H9 (cell line): ENCODE data around the gene KAZN. TPM values are rescaled to one million over a fixed set of nuclear protein-coding genes. Genes with fewer than 3 reads are reported as not detected.

ENCODE experiments used
- DNase-seq: peaks from one replicate; pipeline ENCODE4 v3.0.0-alpha.2; 2017
- H2AFZ ChIP-seq: one replicate; pipeline ENCODE4 v1.6.1; 2013; ENCODE audit warnings: mild to moderate bottlenecking, low read length, control low read depth, moderate library complexity
- H2AK5ac ChIP-seq: 2 replicates; pipeline ENCODE4 v1.6.1; 2013; ENCODE audit warnings: low read length, control low read depth, mixed read lengths; ENCODE audit not compliant: insufficient read length
- H2BK120ac ChIP-seq: one replicate; pipeline ENCODE4 v1.6.1; 2013; ENCODE audit warnings: low read depth, mild to moderate bottlenecking, low read length, control low read depth, inconsistent platforms; ENCODE audit not compliant: poor library complexity, severe bottlenecking
- H2BK12ac ChIP-seq: 2 replicates; pipeline ENCODE4 v1.6.1; 2013; ENCODE audit warnings: low read length, control low read depth, mixed read lengths, low read depth; ENCODE audit not compliant: insufficient read length
- H2BK15ac ChIP-seq: 2 replicates; pipeline ENCODE4 v1.6.1; 2013; ENCODE audit warnings: low read depth, low read length, control low read depth
- H2BK20ac ChIP-seq: one replicate; pipeline ENCODE4 v1.6.1; 2013; ENCODE audit warnings: low read depth, mild to moderate bottlenecking, low read length, control low read depth, inconsistent platforms; ENCODE audit not compliant: poor library complexity, severe bottlenecking
- H2BK5ac ChIP-seq: 2 replicates; pipeline ENCODE4 v1.6.1; 2013; ENCODE audit warnings: low read length, control low read depth, mixed read lengths; ENCODE audit not compliant: insufficient read length
- H3K14ac ChIP-seq: 2 replicates; pipeline ENCODE4 v1.6.1; 2013; ENCODE audit warnings: low read length, control low read depth; ENCODE audit not compliant: insufficient read depth
- H3K18ac ChIP-seq: 2 replicates; pipeline ENCODE4 v1.6.1; 2013; ENCODE audit warnings: low read depth, mild to moderate bottlenecking, mixed read lengths, low read length, control low read depth; ENCODE audit not compliant: insufficient read length
- H3K23ac ChIP-seq: 2 replicates; pipeline ENCODE4 v1.6.1; 2013; ENCODE audit warnings: low read length, control low read depth, mixed read lengths, low read depth; ENCODE audit not compliant: insufficient read length
- H3K23me2 ChIP-seq: 2 replicates; pipeline ENCODE4 v1.6.1; 2013; ENCODE audit warnings: low read depth, mild to moderate bottlenecking, mixed read lengths, low read length, control low read depth; ENCODE audit not compliant: insufficient read length, poor library complexity, severe bottlenecking
- H3K27ac ChIP-seq: 2 replicates; pipeline ENCODE4 v1.5.1; 2013; ENCODE audit warnings: low read length, control low read depth, mixed read lengths, low read depth; ENCODE audit not compliant: insufficient read length
- H3K27me3 ChIP-seq: 2 replicates; pipeline ENCODE4 v1.6.1; 2013; ENCODE audit warnings: low read length, control low read depth, inconsistent platforms; ENCODE audit not compliant: insufficient read depth
- H3K4ac ChIP-seq: 2 replicates; pipeline ENCODE4 v1.6.1; 2013; ENCODE audit warnings: low read depth, mild to moderate bottlenecking, control low read depth, inconsistent platforms, low read length, moderate library complexity
- H3K4me1 ChIP-seq: 2 replicates; pipeline ENCODE4 v1.6.1; 2013; ENCODE audit warnings: low read length, control low read depth, inconsistent platforms; ENCODE audit not compliant: insufficient read depth
- H3K4me2 ChIP-seq: 2 replicates; pipeline ENCODE4 v1.6.1; 2013; ENCODE audit warnings: low read length, control low read depth, mixed read lengths; ENCODE audit not compliant: insufficient read length, insufficient read depth
- H3K56ac ChIP-seq: 2 replicates; pipeline ENCODE4 v1.6.1; 2013; ENCODE audit warnings: low read depth, mild to moderate bottlenecking, mixed read lengths, low read length, control low read depth; ENCODE audit not compliant: insufficient read length
- H3K79me1 ChIP-seq: 2 replicates; pipeline ENCODE4 v1.6.1; 2013; ENCODE audit warnings: low read depth, mild to moderate bottlenecking, moderate library complexity, low read length, control low read depth, inconsistent platforms; ENCODE audit not compliant: insufficient read depth, poor library complexity, severe bottlenecking
- H3K79me2 ChIP-seq: 2 replicates; pipeline ENCODE4 v1.6.1; 2013; ENCODE audit warnings: low read length, control low read depth, inconsistent platforms; ENCODE audit not compliant: insufficient read depth
- H3K9ac ChIP-seq: 2 replicates; pipeline ENCODE4 v1.6.1; 2013; ENCODE audit warnings: low read length, control low read depth, mixed read lengths; ENCODE audit not compliant: insufficient read length; ENCODE audit errors: extremely low read depth
- H3K9me3 ChIP-seq: one replicate; pipeline ENCODE4 v1.6.1; 2013; ENCODE audit warnings: low read depth, low read length, inconsistent platforms; ENCODE audit not compliant: control insufficient read depth
- H3T11ph ChIP-seq: one replicate; pipeline ENCODE4 v1.6.1; 2013; ENCODE audit warnings: mild to moderate bottlenecking, low read length, control low read depth, inconsistent platforms
- H4K20me1 ChIP-seq: one replicate; pipeline ENCODE4 v1.6.1; 2013; ENCODE audit not compliant: control insufficient read depth, insufficient read length, insufficient read depth
- H4K5ac ChIP-seq: 2 replicates; pipeline ENCODE4 v1.6.1; 2013; ENCODE audit warnings: low read depth, mild to moderate bottlenecking, mixed read lengths, low read length, control low read depth; ENCODE audit not compliant: insufficient read length
- H4K8ac ChIP-seq: replicated peaks from 2 replicates; pipeline ENCODE4 v1.6.1; 2013; ENCODE audit warnings: low read length, control low read depth, mixed read lengths, low read depth; ENCODE audit not compliant: insufficient read length
- H4K91ac ChIP-seq: 2 replicates; pipeline ENCODE4 v1.6.1; 2013; ENCODE audit warnings: low read depth, mild to moderate bottlenecking, moderate library complexity, mixed read lengths, low read length, control low read depth; ENCODE audit not compliant: insufficient read length
- H3K27ac Mint-ChIP-seq, 3 experiments: 2 replicates in 2 of 3; 3 replicates in 1 of 3; pipeline ENCODE4 v1.8.0; 2020 to 2021; ENCODE audit warnings: mixed read lengths in 3 of 3, mild to moderate bottlenecking in 1 of 3, moderate library complexity in 1 of 3
- H3K27me3 Mint-ChIP-seq: 2 replicates; pipeline ENCODE4 v1.8.0; 2021; ENCODE audit warnings: low read depth, mild to moderate bottlenecking, moderate library complexity, mixed read lengths
- H3K36me3 Mint-ChIP-seq, 3 experiments: 2 replicates in 2 of 3; 3 replicates in 1 of 3; pipeline ENCODE4 v1.8.0; 2020 to 2021; ENCODE audit warnings: low read depth in 3 of 3, mixed read lengths in 3 of 3; ENCODE audit not compliant: insufficient read depth in 1 of 3
- H3K4me1 Mint-ChIP-seq, 2 experiments: 2 replicates each; pipeline ENCODE4 v1.8.0; 2020; ENCODE audit warnings: mixed read lengths in 2 of 2
- H3K4me3 Mint-ChIP-seq, 2 experiments: 2 replicates in 1 of 2; 3 replicates in 1 of 2; pipeline ENCODE4 v1.8.0; 2020 to 2021; ENCODE audit warnings: mild to moderate bottlenecking in 2 of 2, mixed read lengths in 2 of 2, moderate library complexity in 1 of 2
- H3K9me3 Mint-ChIP-seq, 2 experiments: 2 replicates in 1 of 2; 3 replicates in 1 of 2; pipeline ENCODE4 v1.8.0; 2020; ENCODE audit warnings: mild to moderate bottlenecking in 2 of 2, mixed read lengths in 2 of 2, moderate library complexity in 1 of 2
- CTCF ChIP-seq: fragments of 200-600 bp; sonication (generic); conservative IDR thresholded peaks from 3 replicates; pipeline ENCODE4 v1.8.0; 2021; ENCODE audit warnings: antibody characterized with exemption, mild to moderate bottlenecking
- WGBS: extraction: QIAGEN DNeasy Blood & Tissue Kit; methylation state at CpG from one replicate; pipeline ENCODE4 v1.1.7; 2013; ENCODE audit warnings: missing lambda C conversion rate, low lambda C conversion rate, mixed read lengths; ENCODE audit not compliant: insufficient read length; ENCODE audit errors: extremely low coverage; 5-methylcytosine and 5-hydroxymethylcytosine counted together
- total RNA-seq: library from RNA; stranded (reverse); gene quantifications from 2 replicates; pipeline ENCODE4 v1.2.1, GENCODE V29; 2021

The KAZN gene
- total RNA-seq, 1 experiment from 2014 or later = 7.6 TPM

GRCh38 chr1:14627608-14628489 is 29.4 kb downstream of the KAZN start:
- Histone ChIP-seq H4K20me1 (no peaks in the 10 kb centered on the region), H3K23ac (no peak overlapping the region), H3K79me1 (no peaks in the 10 kb centered on the region), H3K18ac (no peak overlapping the region), H3K9me3 (no peaks in the 10 kb centered on the region), H3K4me2 (no peak overlapping the region), H2BK5ac (no peak overlapping the region), H2BK15ac (no peak overlapping the region), H2AFZ (no peak overlapping the region), H2BK20ac (no peak overlapping the region), H3K56ac (no peak overlapping the region), H2BK120ac (no peak overlapping the region), H2BK12ac (no peak overlapping the region), H4K5ac (no peak overlapping the region), H3K27me3 (no peaks in the 10 kb centered on the region), H3K9ac (no peak overlapping the region), H4K8ac (no peak overlapping the region), H3K4ac (no peak overlapping the region), H3K27ac (no peak overlapping the region), H3T11ph (no peak overlapping the region), H3K23me2 (no peaks in the 10 kb centered on the region), H4K91ac (no peak overlapping the region), H3K79me2 (no peaks in the 10 kb centered on the region), H3K4me1 (no peaks in the 10 kb centered on the region; the same call in 1 of the 2 replicates), H2AK5ac (no peak overlapping the region), H3K14ac (no peak overlapping the region)
- TF ChIP-seq CTCF = no peak
- WGBS = no CpG with 5 or more reads among the region's 17 CpGs
- DNase-seq = no peak
- Mint-ChIP-seq H3K4me3 (no peak overlapping the region), H3K27ac (peak overlapping the region in 1 of 3 experiments; percentile 85; a peak in 1 of 7 replicates), H3K27me3 (no peaks in the 10 kb centered on the region), H3K4me1 (peaks cover 30 to 35% of the 10 kb centered on the region in 2 experiments), H3K36me3 (peaks cover 0 to 4% (median 0%) of the 10 kb centered on the region in 3 experiments; a peak in 1 of 7 replicates), H3K9me3 (peaks cover 0 to 4% of the 10 kb centered on the region in 2 experiments; a peak in 1 of 5 replicates)
